B cell (primary cell): ENCODE measurements around the gene ALKBH8. TPM values are rescaled to one million over a fixed set of nuclear protein-coding genes. Genes with fewer than 3 reads are reported as not detected.
A peak's percentile ranks its signal among the peaks of the same experiment; 100 is the strongest.

Experiments used
- ATAC-seq: fragments of 200-7000 bp; cut with Tn5 transposase; one replicate; pipeline ENCODE4 v1.10.0; 2021; ENCODE audit warnings: low read depth, mild to moderate bottlenecking, moderate number of reproducible peaks, moderate library complexity
- CTCF ChIA-PET: fragments of 350-600 bp; sonication (Branson Sonifier 250); formaldehyde crosslinking; loops from one replicate; lab custom pipeline; 2021; ENCODE audit warnings: antibody characterized with exemption, inconsistent platforms; lab: Charles Lee
- POLR2A ChIA-PET: fragments of 350-600 bp; sonication (Branson Sonifier 250); formaldehyde crosslinking; loops from one replicate; lab custom pipeline; 2021; ENCODE audit warnings: antibody characterized with exemption; lab: Charles Lee
- DNase-seq: peaks from one replicate; pipeline ENCODE4 v3.0.0; 2013
- H2AFZ ChIP-seq: 2 replicates; pipeline ENCODE4 v1.6.1; 2012; ENCODE audit warnings: mild to moderate bottlenecking, low read depth, low read length; ENCODE audit not compliant: insufficient read depth, poor library complexity, severe bottlenecking
- H3K27ac ChIP-seq, 2 donors: 1 replicate in 1 of 2; 2 replicates in 1 of 2; pipeline ENCODE4 v1.5.1; 2012 to 2013; ENCODE audit warnings: low read length in 2 of 2, mild to moderate bottlenecking in 2 of 2, moderate library complexity in 1 of 2
- H3K27me3 ChIP-seq, 4 experiments: fragments of 200-600 bp in 1 of 4; sonication (generic) in 1 of 4; replicated peaks in 1 of 4; 1 replicate in 2 of 4; 2 replicates in 2 of 4; pipeline versions ENCODE4 v1.6.1 to v1.7.0; 2013 to 2016; ENCODE audit warnings: low read length in 3 of 4, mild to moderate bottlenecking in 2 of 4, mixed read lengths in 1 of 4, moderate library complexity in 1 of 4; ENCODE audit not compliant: insufficient read depth in 4 of 4, control insufficient read depth in 3 of 4; ENCODE audit errors: control extremely low read depth in 1 of 4
- H3K36me3 ChIP-seq, 2 experiments: replicated peaks in 1 of 2; 1 replicate in 1 of 2; 2 replicates in 1 of 2; pipeline versions ENCODE4 v1.6.1 to v1.7.1; 2013; ENCODE audit warnings: low read length in 1 of 2; ENCODE audit not compliant: insufficient read depth in 2 of 2, control insufficient read depth in 1 of 2; ENCODE audit errors: control extremely low read depth in 1 of 2, extremely low read depth in 1 of 2
- H3K4me1 ChIP-seq, 2 donors: fragments of 200-600 bp in 1 of 2; sonication (generic) in 1 of 2; 1 replicate in 1 of 2; 2 replicates in 1 of 2; pipeline versions ENCODE4 v1.5.1 to v1.6.1; 2013 to 2017; ENCODE audit warnings: low read length in 2 of 2; ENCODE audit not compliant: control insufficient read depth in 2 of 2, insufficient read depth in 2 of 2
- H3K4me2 ChIP-seq: replicated peaks from 2 replicates; pipeline ENCODE3; 2012; ENCODE audit warnings: mild to moderate bottlenecking, low read depth, low read length; ENCODE audit not compliant: poor library complexity, severe bottlenecking
- H3K4me3 ChIP-seq, 5 experiments: fragments of 200-600 bp in 1 of 5; sonication (generic) in 1 of 5; 1 replicate in 3 of 5; 2 replicates in 2 of 5; pipeline versions ENCODE4 v1.5.1 to v1.7.0; 2011 to 2016; ENCODE audit warnings: low read length in 4 of 5, mild to moderate bottlenecking in 4 of 5, low read depth in 2 of 5, control low read depth in 1 of 5, moderate library complexity in 1 of 5; ENCODE audit not compliant: insufficient read depth in 1 of 5; ENCODE audit errors: control extremely low read depth in 1 of 5, extremely low read depth in 1 of 5
- H3K79me2 ChIP-seq: fragments of 200-600 bp; sonication (generic); one replicate; pipeline ENCODE4 v1.6.0; 2016; ENCODE audit warnings: low read length; ENCODE audit not compliant: control insufficient read depth, insufficient read depth
- H3K9ac ChIP-seq: fragments of 200-600 bp; sonication (generic); 2 replicates; pipeline ENCODE4 v1.6.1; 2017; ENCODE audit warnings: mild to moderate bottlenecking, low read length, moderate library complexity
- H3K9me3 ChIP-seq, 3 donors: one replicate each; pipeline versions ENCODE4 v1.6.1 to v1.7.1; 2013; ENCODE audit warnings: low read length in 2 of 3; ENCODE audit not compliant: control insufficient read depth in 2 of 3, insufficient read depth in 1 of 3; ENCODE audit errors: control extremely low read depth in 1 of 3
- H4K20me1 ChIP-seq: 2 replicates; pipeline ENCODE4 v1.6.0; 2012; ENCODE audit warnings: mild to moderate bottlenecking, low read length; ENCODE audit not compliant: insufficient read depth, control insufficient read depth, poor library complexity, severe bottlenecking
- H3K27ac Mint-ChIP-seq: one replicate; pipeline ENCODE4 v1.8.0; 2021; ENCODE audit warnings: mixed read lengths
- H3K27me3 Mint-ChIP-seq: one replicate; pipeline ENCODE4 v1.8.0; 2021; ENCODE audit warnings: mixed read lengths
- H3K4me1 Mint-ChIP-seq: one replicate; pipeline ENCODE4 v1.8.0; 2021; ENCODE audit warnings: mixed read lengths
- H3K4me3 Mint-ChIP-seq: one replicate; pipeline ENCODE4 v1.8.0; 2021; ENCODE audit warnings: mixed read lengths
- H3K9me3 Mint-ChIP-seq: one replicate; pipeline ENCODE4 v1.8.0; 2022; ENCODE audit warnings: mixed read lengths; ENCODE audit not compliant: insufficient read depth
- EZH2 ChIP-seq: IDR thresholded peaks from 2 replicates; pipeline ENCODE4 v1.6.1; 2012; ENCODE audit warnings: borderline replicate concordance, low read depth, mild to moderate bottlenecking, moderate library complexity, low read length; ENCODE audit not compliant: insufficient read depth, poor library complexity, severe bottlenecking
- WGBS: methylation state at CpG from one replicate; pipeline ENCODE4 v1.1.5; 2013; ENCODE audit warnings: missing lambda C conversion rate; ENCODE audit not compliant: insufficient coverage; 5-methylcytosine and 5-hydroxymethylcytosine counted together
- intact Hi-C: fragments of 100-400 bp; cut with micrococcal nuclease; formaldehyde crosslinking; loops from one replicate; pipeline ENCODE4 v1.10.0; 2022
- polyA plus RNA-seq: library from polyadenylated mRNA; depleted of rRNA; stranded (reverse); fragments of >200 nt; gene quantifications from 2 replicates; pipeline ENCODE4 v1.2.3, GENCODE V29; 2012
- total RNA-seq, 2 donors: library from RNA; stranded (reverse); fragments of 120-200 nt in 1 of 2; gene quantifications; 1 replicate in 1 of 2; 2 replicates in 1 of 2; pipeline versions ENCODE4 v1.2.3 to v1.2.4, GENCODE V29; 2013 to 2022
- TF ChIP-seq, protein P1 (sequence below): fragments of 200-600 bp; IDR thresholded peaks from one replicate; pipeline ENCODE4 v1.8.0; 2022; ENCODE audit warnings: antibody characterized with exemption, mild to moderate bottlenecking

ALKBH8 gene
- total and polyA plus RNA-seq, 2 donors (not counting 1 experiment from before 2014, with no cell fraction given) = 4.0 to 13.3 TPM

DNA sequence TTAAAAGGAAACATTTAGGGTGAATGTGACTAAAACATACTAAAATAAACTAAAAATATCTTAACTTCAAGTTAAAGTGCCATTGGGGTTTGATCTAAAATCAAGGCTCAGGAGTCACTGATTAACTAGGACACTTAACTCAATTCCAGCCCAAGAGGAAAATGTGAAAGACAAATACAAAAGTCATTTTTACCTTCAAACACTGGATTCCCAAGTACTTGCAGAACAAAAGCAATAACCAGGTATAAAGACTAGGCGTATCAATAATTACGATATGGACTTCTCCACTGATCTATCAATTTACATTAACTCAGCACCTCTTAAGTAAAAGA lies 15.6 kb downstream of the ALKBH8 start:
- intact Hi-C loops = loop anchor here (1.0 kb wide), 3 partner anchors 15 to 221 kb away; partner anchors contain the start of gene ALKBH8
- Histone ChIP-seq H4K20me1 (no peaks in the 10 kb centered on the region), H3K9ac (no peak overlapping the region), H3K36me3 (peaks cover 11 to 38% of the 10 kb centered on the region in 2 experiments), H3K4me3 (no peak overlapping the region), H3K79me2 (no peaks in the 10 kb centered on the region), H3K4me1 (no peaks in the 10 kb centered on the region), H2AFZ (no peak overlapping the region), H3K4me2 (no peak overlapping the region), H3K27ac (no peak overlapping the region), H3K9me3 (no peaks in the 10 kb centered on the region), H3K27me3 (no peaks in the 10 kb centered on the region)
- ATAC-seq (no peak), DNase-seq (no peak)
- ChIA-PET POLR2A (no interaction called here), CTCF (interaction anchor here (0.8 to 11.3 kb wide), 13 partner anchors 9 to 229 kb away, joined by 3 to 106 read pairs (median 4); partner anchors contain the start of gene ALKBH8)
- no CpG with 5 or more reads among the region's 2 CpGs for WGBS
- TF ChIP-seq EZH2 = no peak
- TF ChIP-seq, protein P1, sequence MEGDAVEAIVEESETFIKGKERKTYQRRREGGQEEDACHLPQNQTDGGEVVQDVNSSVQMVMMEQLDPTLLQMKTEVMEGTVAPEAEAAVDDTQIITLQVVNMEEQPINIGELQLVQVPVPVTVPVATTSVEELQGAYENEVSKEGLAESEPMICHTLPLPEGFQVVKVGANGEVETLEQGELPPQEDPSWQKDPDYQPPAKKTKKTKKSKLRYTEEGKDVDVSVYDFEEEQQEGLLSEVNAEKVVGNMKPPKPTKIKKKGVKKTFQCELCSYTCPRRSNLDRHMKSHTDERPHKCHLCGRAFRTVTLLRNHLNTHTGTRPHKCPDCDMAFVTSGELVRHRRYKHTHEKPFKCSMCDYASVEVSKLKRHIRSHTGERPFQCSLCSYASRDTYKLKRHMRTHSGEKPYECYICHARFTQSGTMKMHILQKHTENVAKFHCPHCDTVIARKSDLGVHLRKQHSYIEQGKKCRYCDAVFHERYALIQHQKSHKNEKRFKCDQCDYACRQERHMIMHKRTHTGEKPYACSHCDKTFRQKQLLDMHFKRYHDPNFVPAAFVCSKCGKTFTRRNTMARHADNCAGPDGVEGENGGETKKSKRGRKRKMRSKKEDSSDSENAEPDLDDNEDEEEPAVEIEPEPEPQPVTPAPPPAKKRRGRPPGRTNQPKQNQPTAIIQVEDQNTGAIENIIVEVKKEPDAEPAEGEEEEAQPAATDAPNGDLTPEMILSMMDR = no peak
- H3K27me3 Mint-ChIP-seq = no peaks in the 10 kb centered on the region
- no peaks in the 10 kb centered on the region for H3K4me1 Mint-ChIP-seq
- H3K9me3 Mint-ChIP-seq = no peaks in the 10 kb centered on the region
- H3K4me3 Mint-ChIP-seq = no peak overlapping the region
- no peak overlapping the region for H3K27ac Mint-ChIP-seq

DNA sequence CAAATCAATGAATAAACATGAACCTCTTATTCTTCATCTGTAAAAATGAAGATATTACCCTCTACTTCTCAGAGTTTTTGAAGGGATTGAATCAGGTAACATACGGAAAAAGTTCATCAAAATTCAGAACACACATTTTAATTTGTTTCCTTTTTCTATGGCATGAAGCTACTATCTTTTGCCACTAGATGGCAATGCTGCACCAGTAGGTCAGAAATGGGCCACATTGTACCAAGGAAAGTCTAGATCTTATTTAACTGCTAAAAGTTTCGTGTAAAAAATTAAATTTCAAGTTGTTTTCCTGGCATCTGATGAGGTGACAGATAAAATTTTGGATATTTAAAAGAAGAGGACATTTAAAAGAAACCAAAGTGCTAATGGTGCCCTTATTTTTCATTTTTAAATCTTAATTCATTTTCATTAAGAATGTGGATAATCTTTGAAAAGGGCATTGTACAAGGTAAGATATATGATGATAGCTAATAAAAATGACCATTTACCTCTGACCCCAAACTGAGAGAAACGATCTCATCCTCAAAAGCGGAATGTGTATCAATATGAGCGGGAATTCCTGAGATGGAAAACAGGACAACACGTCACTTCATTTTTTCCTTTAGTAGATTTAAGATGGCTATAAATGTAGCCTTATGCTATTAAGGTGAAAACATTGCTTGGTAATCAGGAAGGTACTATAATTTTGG lies 16.1 kb downstream of the ALKBH8 start:
- H3K27me3 ChIP-seq = no peaks in the 10 kb centered on the region
- H2AFZ ChIP-seq = no peak overlapping the region
- POLR2A ChIA-PET = no interaction called here
- WGBS = no CpG with 5 or more reads among the region's 6 CpGs
- DNase-seq (peak; percentile 59), ATAC-seq (no peak)
- peaks cover 11 to 42% of the 10 kb centered on the region in 2 experiments for H3K36me3 ChIP-seq
- H3K27ac ChIP-seq = no peak overlapping the region
- no peaks in the 10 kb centered on the region for H3K79me2 ChIP-seq
- Mint-ChIP-seq H3K4me3 (no peak overlapping the region), H3K9me3 (no peaks in the 10 kb centered on the region), H3K27ac (no peak overlapping the region), H3K4me1 (no peaks in the 10 kb centered on the region), H3K27me3 (no peaks in the 10 kb centered on the region)
- no peak overlapping the region for H3K9ac ChIP-seq
- H3K4me1 ChIP-seq = no peaks in the 10 kb centered on the region
- intact Hi-C loops = loop anchor here (1.0 kb wide), 3 partner anchors 16 to 222 kb away; partner anchors contain the start of gene ALKBH8
- TF ChIP-seq EZH2 = no peak
- TF ChIP-seq, protein P1 = peak; percentile 97
- H3K9me3 ChIP-seq = no peaks in the 10 kb centered on the region
- H3K4me3 ChIP-seq = no peak overlapping the region
- H3K4me2 ChIP-seq = no peak overlapping the region
- CTCF ChIA-PET = interaction anchor here (0.6 to 11.3 kb wide), 21 partner anchors 8 to 780 kb away, joined by 3 to 106 read pairs (median 4); partner anchors contain the start of gene ALKBH8
- H4K20me1 ChIP-seq = no peaks in the 10 kb centered on the region
